ENCODE data around the gene NCF1.
"Not testable (repeated sequence)": the region's sequence is repeated elsewhere in the genome, so short reads cannot be mapped to it uniquely, and the experiment has no call there.

The NCF1 gene

DNA sequence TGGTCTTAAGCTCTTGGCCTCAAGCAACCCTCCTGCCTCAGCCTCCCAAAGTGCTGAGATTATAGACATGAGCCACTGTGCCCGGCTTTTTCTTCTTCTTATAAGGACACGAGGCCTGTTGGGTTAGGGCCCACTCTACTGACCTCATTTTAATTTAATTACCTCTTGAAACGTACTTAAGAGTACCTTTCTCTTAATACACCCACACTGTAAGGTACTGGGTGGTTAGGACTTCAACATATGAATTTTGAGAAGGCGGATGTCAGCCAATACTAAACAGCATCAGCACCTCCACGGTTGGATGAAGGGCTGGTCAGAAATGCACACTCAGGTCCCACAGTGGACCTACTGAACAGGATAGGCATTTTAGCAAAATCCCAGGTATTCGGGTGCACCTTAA is 7.9 kb downstream of the NCF1 start:
- DNase-seq; intact Hi-C loops (cut with DNase I): not testable (repeated sequence)

- intact Hi-C loops (cut with DNase I); DNase-seq: not testable (repeated sequence)
Observed at GRCh38 chr7:74783595-74783994, 9.8 kb downstream of the NCF1 start.

- intact Hi-C loops (cut with DNase I) = not testable (repeated sequence)
- peak; percentile 84 to 99 (median 96) for DNase-seq
Observed at GRCh38 chr7:74788369-74789150, 14.7 kb downstream of the NCF1 start.

DNA sequence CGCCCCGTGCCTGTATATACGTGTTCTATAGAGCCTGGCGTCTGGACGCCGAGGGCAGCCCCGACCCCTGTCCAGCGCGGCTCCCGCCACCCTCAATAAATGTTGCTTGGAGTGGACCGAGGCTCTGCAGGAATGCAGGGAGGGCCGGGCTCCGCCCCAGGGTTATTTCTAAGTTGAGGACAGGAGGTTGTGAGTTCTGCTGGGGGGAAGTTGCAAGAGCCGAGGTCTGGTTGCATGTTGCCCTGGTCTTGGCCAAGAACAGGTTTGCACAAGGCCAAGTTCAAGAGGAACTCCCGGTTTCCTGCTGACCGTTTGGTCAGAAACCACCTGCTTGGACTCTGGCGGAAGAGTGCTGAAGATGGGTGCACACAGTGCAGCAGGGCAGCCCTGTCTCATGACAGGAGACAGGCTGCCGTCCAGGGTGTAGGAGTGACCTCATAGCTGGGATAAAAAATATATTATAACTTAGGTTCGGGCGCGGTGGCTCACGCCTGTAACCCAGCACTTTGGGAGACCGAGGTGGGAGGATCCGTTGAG is 15.5 kb downstream of the NCF1 start:
- intact Hi-C loops (cut with DNase I) = not testable (repeated sequence)

GRCh38 chr7:74797848-74798622 is 24.2 kb downstream of the NCF1 start:
- DNase-seq; intact Hi-C loops (cut with DNase I): not testable (repeated sequence)

More for the DNA sequence above, 15.5 kb downstream of the NCF1 start:
- DNase-seq = not testable (repeated sequence)

DNA sequence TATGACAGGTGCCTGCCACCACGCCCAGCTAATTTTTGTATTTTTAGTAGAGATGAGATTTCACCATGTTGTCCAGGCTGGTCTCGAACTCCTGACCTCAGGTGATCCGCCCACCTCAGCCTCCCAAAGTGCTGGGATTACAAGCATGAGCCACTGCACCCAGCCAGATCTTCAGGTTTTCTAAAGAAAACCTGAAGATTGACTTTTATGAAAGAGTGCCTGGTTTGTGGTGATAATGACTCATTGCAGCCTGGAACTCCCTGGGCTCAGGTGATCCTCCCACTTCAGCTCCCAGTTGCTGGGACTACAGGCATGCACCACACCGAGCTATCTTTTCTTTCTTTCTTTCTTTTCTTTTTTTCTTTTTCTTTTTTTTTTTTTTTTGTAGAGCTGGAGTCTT is 24.8 kb downstream of the NCF1 start:
- DNase-seq = peak in 39 of 42 donors; percentile 11 to 71 (median 38)
- intact Hi-C loops (cut with DNase I) = not testable (repeated sequence)

GRCh38 chr7:74815882-74816281 is 42.1 kb downstream of the NCF1 start:
- DNase-seq; intact Hi-C loops (cut with DNase I): not testable (repeated sequence)

DNA sequence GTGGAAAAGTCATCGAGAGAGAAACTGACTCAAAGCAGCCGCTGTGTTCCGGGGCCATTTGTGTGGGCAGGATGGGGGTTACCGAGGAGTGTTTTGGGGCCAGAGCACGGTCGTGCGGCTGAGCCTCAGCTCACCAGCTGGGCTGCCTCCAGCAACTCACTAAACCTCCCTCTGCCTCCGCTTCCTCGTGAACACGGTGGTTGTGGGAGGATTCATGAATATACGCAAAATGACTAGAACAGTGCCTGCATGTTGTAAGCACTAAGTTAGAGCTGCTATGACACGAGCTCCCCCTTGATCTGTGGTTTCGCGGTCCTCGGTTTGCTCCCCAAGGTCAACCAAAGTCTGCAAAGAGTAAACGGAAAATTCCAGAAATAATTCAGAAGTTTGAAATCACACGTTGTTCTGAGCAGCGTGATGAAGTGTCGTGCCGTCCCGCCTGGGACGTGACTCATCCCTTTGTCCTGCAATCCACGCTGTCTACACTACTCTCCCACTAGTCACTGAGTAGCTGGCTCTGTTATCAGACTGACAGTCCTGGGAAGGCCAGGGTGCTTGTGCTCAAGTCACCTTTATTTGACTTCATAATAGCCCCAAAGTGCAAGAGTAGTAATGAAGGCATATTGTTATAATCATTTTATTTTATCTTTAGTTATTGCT is 46.5 kb downstream of the NCF1 start:
- intact Hi-C loops (cut with DNase I) = not testable (repeated sequence)

GRCh38 chr7:74821259-74821658 is 47.4 kb downstream of the NCF1 start:
- intact Hi-C loops (cut with DNase I); DNase-seq: not testable (repeated sequence)

More for the DNA sequence above, 46.5 kb downstream of the NCF1 start:
- not testable (repeated sequence) for DNase-seq

DNA sequence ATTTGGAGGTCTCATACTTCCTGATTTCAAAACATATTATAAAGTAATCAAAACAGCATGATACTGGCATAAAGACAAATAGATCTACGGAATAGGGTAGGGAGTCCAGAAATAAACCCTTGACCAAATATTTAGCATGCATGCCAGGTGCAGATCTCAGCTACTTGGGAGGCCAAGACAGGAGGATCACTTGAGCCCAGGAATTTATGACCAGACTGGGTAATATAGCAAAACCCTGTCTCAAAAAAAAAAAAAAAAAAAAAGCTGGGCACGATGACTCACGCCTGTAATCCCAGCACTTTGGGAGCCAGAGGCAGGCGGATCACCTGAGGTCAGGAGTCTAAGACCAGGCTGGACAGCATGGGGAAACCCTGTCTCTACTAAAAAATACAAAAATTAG is 56.1 kb downstream of the NCF1 start:
- intact Hi-C loops (cut with DNase I); DNase-seq: not testable (repeated sequence)

- DNase-seq; intact Hi-C loops (cut with DNase I): not testable (repeated sequence)
Observed at GRCh38 chr7:74830411-74830810, 56.6 kb downstream of the NCF1 start.
